ENCODE results near the gene ANKS1B.

The ANKS1B gene

DNA sequence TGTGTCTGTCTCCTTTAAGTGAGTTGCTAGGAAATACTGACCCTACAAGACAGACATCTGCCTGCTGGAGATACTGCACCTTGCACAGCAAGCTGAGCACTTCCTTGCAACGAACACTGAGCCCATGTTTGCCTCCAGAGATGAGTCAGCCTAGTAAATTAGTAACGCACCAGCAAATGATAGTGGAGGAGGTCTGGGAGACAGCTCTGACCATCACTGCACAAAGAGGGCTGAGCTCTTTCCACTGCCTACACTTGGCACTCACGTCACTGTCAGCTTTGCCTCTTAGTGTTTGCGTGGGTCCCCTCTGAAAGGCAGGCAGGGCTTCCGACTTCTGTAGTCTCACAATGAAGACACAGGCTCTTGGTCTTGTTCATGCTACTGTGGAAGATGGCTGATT, 1230.6 kb downstream of the ANKS1B start (continued):
- TF ChIP-seq BACH2 (CRISPR knock-in tag; IDR thresholded peaks at IDR 0.05; ENCODE audit: borderline replicate concordance): no peak
- TF ChIP-seq TSHZ2 (CRISPR knock-in tag; IDR thresholded peaks at IDR 0.05): no peak

DNA sequence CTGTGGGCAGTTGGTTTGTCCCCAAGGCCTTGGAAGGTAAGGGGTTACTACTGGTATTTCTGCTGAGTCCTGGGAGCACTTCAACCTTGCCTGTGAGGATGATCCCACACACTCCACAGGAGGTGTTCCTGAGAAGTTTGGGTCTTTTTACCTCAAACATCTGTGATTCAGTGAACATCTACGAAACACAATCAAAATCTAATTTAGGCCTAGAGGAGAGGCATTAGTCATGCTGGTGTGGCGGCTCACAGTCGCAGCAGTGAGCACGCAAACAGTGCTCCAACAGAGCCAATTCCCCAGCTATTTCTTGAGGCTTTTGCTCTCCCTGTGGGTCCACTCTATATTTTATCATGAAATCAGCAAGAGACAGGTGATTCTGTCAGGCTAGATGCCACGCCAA, 1232.0 kb downstream of the ANKS1B start:
- TF ChIP-seq ZFP3 (CRISPR knock-in tag; IDR thresholded peaks at IDR 0.05) (no peak), ZNF8 (CRISPR knock-in tag; IDR thresholded peaks at IDR 0.05) (no peak), ZNF70 (CRISPR knock-in tag; IDR thresholded peaks at IDR 0.05) (no peak), ZNF565 (CRISPR knock-in tag; conservative IDR thresholded peaks at IDR 0.05; ENCODE audit: low read depth) (no peak), ZC3H10 (CRISPR knock-in tag; IDR thresholded peaks at IDR 0.05) (no peak), TCF4 (CRISPR knock-in tag; IDR thresholded peaks at IDR 0.05; ENCODE audit: borderline replicate concordance) (no peak), CSRNP3 (CRISPR knock-in tag; IDR thresholded peaks at IDR 0.05) (no peak), TSHZ2 (CRISPR knock-in tag; IDR thresholded peaks at IDR 0.05) (no peak), TOX (CRISPR knock-in tag; IDR thresholded peaks at IDR 0.05; ENCODE audit: borderline replicate concordance) (no peak), ARNTL (CRISPR knock-in tag; IDR thresholded peaks at IDR 0.05; ENCODE audit: borderline replicate concordance, low read depth) (no peak), BACH2 (CRISPR knock-in tag; IDR thresholded peaks at IDR 0.05; ENCODE audit: borderline replicate concordance) (no peak), OSR1 (CRISPR knock-in tag; IDR thresholded peaks at IDR 0.05) (no peak), CSDC2 (CRISPR knock-in tag; IDR thresholded peaks at IDR 0.05) (no peak), ZFP30 (CRISPR knock-in tag; IDR thresholded peaks at IDR 0.05) (no peak), SNAI2 (CRISPR knock-in tag; IDR thresholded peaks at IDR 0.05) (no peak), ISL1 (CRISPR knock-in tag; IDR thresholded peaks at IDR 0.05) (no peak), RARB (CRISPR knock-in tag; IDR thresholded peaks at IDR 0.05) (no peak), ESRRG (CRISPR knock-in tag; IDR thresholded peaks at IDR 0.05) (no peak)
- TF ChIP-seq, protein P1, sequence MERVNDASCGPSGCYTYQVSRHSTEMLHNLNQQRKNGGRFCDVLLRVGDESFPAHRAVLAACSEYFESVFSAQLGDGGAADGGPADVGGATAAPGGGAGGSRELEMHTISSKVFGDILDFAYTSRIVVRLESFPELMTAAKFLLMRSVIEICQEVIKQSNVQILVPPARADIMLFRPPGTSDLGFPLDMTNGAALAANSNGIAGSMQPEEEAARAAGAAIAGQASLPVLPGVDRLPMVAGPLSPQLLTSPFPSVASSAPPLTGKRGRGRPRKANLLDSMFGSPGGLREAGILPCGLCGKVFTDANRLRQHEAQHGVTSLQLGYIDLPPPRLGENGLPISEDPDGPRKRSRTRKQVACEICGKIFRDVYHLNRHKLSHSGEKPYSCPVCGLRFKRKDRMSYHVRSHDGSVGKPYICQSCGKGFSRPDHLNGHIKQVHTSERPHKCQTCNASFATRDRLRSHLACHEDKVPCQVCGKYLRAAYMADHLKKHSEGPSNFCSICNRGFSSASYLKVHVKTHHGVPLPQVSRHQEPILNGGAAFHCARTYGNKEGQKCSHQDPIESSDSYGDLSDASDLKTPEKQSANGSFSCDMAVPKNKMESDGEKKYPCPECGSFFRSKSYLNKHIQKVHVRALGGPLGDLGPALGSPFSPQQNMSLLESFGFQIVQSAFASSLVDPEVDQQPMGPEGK (CRISPR knock-in tag; IDR thresholded peaks at IDR 0.05; ENCODE audit: borderline replicate concordance): no peak
- peak; percentile 79 for ATAC-seq

- peak; percentile 13; the same call in 2 of the 3 replicates for ATAC-seq
- TF ChIP-seq CSRNP3 (CRISPR knock-in tag; IDR thresholded peaks at IDR 0.05) (no peak), ZNF8 (CRISPR knock-in tag; IDR thresholded peaks at IDR 0.05) (no peak), BACH2 (CRISPR knock-in tag; IDR thresholded peaks at IDR 0.05; ENCODE audit: borderline replicate concordance) (no peak), SNAI2 (CRISPR knock-in tag; IDR thresholded peaks at IDR 0.05) (no peak), OSR1 (CRISPR knock-in tag; IDR thresholded peaks at IDR 0.05) (no peak), ZFP30 (CRISPR knock-in tag; IDR thresholded peaks at IDR 0.05) (no peak), ZFP3 (CRISPR knock-in tag; IDR thresholded peaks at IDR 0.05) (no peak), TSHZ2 (CRISPR knock-in tag; IDR thresholded peaks at IDR 0.05) (no peak), ISL1 (CRISPR knock-in tag; IDR thresholded peaks at IDR 0.05) (no peak), ZC3H10 (CRISPR knock-in tag; IDR thresholded peaks at IDR 0.05) (no peak)
- TF ChIP-seq, protein P1 (CRISPR knock-in tag; IDR thresholded peaks at IDR 0.05; ENCODE audit: borderline replicate concordance): no peak
Measured at GRCh38 chr12:98751580-98752115, 1233.1 kb downstream of the ANKS1B start.
